T-helper 22 cell (primary cell): ENCODE results near the gene AKT3.

ENCODE experiments used
- DNase-seq: peaks from one replicate; pipeline ENCODE4 v3.0.0-alpha.2; 2020; ENCODE audit warnings: low read depth

AKT3 gene

GRCh38 chr1:243461700-243462099, 388.3 kb downstream of the AKT3 start:
- no peak for DNase-seq

DNA sequence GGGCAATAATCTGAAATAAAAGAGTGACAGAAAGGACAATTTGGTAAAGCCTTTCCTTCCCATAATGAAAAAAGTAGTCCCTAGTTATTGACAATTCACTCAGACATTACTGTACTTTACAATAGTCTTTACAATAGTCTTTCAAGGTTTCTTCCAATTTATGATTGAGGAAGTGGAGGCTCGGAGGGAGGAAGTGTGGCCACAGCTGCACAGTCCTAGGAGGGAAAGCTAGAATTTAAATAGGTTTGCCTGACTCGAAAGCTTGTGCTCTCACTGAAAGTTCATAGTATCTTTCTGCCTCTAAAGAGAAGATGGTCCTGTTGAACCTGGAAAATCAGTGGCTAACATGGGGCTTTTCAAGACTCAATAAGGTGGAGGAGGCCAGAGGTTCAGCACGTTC, 391.0 kb downstream of the AKT3 start:
- DNase-seq: no peak

DNA sequence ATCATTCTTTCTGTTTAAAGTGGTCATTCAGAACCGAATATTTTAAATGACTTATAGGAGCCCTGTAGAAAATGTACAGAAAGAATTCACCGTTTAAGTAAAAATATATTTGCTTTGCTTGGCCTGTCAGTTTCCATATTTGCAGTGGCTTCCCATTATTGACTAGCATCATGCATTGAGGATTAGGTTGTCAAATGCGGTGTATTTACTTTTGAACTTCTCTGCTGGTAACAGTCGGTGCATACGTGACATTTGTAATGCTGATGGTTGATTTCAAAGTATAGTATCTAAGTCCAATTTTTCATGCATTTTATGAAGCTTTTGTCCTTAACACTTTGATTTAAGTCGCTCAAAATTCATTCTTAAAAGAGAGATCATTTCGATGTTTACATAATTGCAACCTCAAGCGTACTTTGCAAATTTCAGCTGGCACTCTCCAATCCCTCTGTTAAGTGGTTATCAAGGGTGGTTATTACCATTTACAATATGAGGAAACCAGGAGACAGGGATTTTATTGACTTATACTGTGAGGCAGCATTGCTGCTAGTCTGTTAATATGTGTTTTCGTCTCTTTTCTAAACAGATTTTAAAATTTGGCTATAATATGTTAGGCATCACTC, 392.6 kb downstream of the AKT3 start:
- no peak for DNase-seq

DNA sequence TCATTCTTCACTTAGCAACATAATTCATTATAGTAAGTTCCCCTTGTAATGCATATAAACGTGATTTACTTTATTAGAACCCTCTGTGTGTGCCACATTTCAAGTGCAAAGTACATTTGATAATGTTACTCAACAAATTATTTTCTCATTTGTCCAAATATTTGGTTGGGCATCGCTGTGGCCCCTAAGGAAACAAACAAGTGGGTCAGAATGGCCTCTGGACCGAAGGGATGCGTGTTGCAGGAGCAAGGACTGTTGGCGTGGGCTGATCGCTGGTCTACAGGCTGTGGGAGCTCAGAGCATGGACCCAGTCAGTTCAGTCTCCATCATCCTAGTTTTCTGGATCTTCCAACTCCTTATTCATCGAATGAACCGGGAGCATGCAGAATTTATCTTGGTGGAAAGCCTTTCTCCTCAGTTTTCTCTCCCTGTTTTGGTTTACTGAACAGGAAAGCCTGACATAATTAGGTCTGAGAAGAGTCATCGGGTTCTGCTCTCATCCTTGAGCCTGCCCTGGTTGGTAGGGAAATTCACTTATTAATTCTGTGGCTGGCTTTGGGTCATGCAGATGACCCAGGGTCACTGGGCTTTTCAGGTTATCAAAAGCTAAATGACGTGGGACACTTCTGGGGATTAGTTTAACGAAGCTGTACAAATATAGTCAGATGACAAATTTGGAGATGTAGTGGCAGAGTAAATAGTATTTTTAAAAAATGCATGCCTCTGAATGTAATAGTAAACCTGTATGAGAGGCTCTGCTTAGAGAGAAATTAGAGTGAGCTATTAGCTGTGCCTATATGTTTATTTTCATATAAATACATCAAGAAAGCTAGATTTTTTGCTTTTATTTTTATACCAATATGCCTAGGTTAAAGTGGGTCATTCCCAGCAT, 394.0 kb downstream of the AKT3 start:
- DNase-seq: no peak

DNA sequence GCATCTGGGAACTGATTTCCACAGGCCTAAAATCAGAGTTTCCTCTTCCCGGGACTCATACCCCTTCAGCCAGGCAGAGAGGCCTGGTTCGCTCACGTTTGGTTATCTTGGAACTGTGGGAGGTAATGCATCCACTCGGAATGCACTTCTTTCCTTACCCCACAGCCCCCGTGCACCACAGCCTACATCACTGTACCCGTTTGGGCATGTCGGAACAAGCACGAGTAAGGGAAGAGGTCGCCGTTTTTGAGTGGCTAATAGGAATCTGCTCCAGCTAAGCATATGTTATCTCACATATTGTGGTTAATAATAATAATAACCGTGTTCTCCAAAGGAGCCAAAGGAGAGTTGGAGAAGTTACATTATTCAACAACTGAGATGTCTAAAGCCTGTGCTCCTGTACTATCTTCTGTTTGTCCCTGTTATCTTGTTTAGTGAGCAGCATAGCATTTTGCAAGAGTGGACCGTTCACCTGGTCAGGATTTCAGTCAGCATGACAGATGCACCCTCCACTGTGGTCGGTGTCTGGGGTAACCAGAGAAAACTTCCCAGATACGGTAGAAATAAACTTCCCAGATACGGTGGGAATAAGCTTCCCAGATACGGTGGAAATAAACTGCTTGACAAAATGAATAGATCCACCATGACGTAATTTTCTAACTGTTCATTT, 395.6 kb downstream of the AKT3 start:
- DNase-seq: no peak

GRCh38 chr1:243452092-243452491, 398.0 kb downstream of the AKT3 start:
- no peak for DNase-seq

DNA sequence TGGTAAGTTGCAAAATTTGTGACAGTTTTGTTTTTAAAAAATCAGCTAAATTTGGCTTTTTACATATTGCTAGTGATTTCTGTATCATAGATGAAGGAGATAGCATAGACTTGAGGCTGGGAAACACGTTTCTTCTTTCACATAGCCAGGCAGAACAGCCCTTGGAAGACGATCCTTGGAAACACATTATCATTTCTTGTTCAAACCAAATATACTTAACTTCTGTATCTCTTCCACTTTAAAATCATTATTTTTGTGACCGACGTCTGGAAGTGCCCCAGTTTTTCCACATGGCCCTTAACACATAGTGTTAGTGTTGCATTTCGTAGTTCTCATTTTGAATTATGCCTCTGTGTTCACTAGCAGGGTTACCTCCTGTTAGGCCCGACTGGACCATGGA, 400.7 kb downstream of the AKT3 start:
- no peak for DNase-seq

DNA sequence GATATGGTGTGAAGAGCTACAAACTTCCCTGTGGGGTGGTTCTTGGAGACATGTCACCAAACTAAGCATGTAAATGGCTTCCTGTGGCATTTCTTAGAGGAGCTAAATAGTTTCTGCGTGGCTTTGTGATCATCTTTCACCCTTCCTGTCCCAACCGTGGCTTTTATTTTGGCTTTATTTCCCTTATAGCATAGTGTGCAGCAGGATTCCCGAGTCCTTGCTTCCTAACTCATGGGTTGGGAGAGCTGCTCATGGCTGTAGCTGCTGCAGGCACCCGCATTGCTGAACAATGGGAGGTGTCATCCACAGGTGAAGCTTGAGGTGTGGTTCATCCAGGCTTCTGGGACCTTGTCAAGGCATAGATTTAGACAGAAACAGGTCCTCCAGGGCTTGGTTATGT, 402.2 kb downstream of the AKT3 start:
- no peak for DNase-seq

- no peak for DNase-seq
Observed at GRCh38 chr1:243447347-243447746, 402.7 kb downstream of the AKT3 start.

- DNase-seq: no peak
Observed at GRCh38 chr1:243443557-243443956, 406.5 kb downstream of the AKT3 start.

DNA sequence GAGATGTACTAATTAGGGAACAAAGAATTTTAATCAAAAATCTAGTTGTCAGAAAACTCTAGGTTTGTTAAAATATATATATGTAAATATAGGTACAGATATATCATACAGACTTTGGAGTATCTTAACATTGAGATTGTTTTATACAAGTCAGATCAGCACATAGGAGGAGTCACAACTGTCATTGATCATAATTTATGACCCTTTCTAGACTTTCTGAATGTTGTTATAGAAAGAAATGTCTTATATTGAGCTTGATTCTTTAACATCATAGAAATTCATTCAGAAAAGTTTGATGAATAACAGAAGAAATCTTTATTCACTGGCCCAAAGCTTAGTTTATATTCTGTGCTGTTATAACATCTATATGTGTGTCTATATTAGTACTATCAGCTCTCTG, 408.4 kb downstream of the AKT3 start:
- DNase-seq: no peak

- no peak for DNase-seq
Observed at GRCh38 chr1:243440406-243440805, 409.6 kb downstream of the AKT3 start.

DNA sequence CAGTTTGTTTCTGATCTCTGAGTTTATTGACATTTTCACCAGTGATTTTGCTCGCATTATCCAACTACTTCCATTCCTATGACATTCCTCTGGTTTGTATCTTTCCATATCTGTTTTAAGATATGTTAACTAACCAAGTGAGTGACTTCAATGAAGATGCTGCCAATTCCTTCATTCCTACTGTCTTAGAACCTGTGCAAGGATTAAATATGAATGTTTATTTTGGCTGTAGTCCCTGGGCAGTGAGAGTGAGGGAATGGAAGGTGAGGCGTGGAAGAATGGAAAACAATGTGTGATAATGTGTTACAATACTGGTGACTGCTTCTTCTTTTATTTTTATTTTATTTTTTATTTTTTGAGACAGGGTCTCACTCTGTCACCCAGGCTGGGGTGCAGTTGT, 411.2 kb downstream of the AKT3 start:
- DNase-seq: no peak
